ENCODE data around the gene ACP6.
"Not testable (repeated sequence)": the region's sequence is repeated elsewhere in the genome, so short reads cannot be mapped to it uniquely, and the experiment has no call there.

The ACP6 gene

GRCh38 chr1:147677681-147678080 is 7.4 kb upstream of the ACP6 start:
- H3K27ac ChIP-seq (ENCODE audit: low read length); H3K9ac ChIP-seq (ENCODE audit: low read length); H3K36me3 ChIP-seq (ENCODE audit: control insufficient read depth, low read depth, low read length); H3K4me1 ChIP-seq (ENCODE audit: control insufficient read depth, low read depth, low read length); H3K4me3 ChIP-seq (ENCODE audit: low read length); H3K27me3 ChIP-seq (ENCODE audit: control insufficient read depth, insufficient read depth, low read length): not testable (repeated sequence)
- H3K9me3 ChIP-seq (ENCODE audit: control insufficient read depth, low read depth, low read length), result peaks cover 16% of the 10 kb centered on the region

GRCh38 chr1:147676311-147677085 is 6.2 kb upstream of the ACP6 start:
- Histone ChIP-seq H3K4me1 (ENCODE audit: control insufficient read depth, low read depth, low read length) (no peaks in the 10 kb centered on the region), H3K36me3 (ENCODE audit: control insufficient read depth, low read depth, low read length) (no peaks in the 10 kb centered on the region), H3K4me3 (ENCODE audit: low read length) (no peak overlapping the region), H3K9ac (ENCODE audit: low read length) (no peak overlapping the region), H3K9me3 (ENCODE audit: control insufficient read depth, low read depth, low read length) (peaks cover 13% of the 10 kb centered on the region), H3K27me3 (ENCODE audit: control insufficient read depth, insufficient read depth, low read length) (no peaks in the 10 kb centered on the region), H3K27ac (ENCODE audit: low read length) (no peak overlapping the region)

DNA sequence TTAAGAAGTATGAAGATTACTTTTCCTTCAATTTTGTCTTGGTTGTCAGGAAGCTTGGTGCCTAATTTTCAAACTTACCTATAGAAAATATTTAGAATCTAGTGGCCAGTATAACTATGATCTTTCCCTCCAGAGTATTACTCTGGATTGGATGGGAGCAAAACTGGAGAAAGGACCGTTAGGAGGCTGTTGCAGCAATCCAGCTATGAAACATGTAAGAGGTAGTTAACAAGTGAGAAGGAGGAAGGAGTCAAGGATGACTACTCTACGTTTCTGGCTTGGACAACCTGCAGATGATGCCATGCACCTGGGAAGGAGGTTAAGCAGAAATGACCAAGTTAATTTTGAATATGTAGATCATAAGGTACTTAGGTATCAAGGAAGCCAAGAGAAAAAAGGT is 3.5 kb upstream of the ACP6 start:
- H3K4me3 ChIP-seq (ENCODE audit: low read length), result no peak overlapping the region
- H3K27me3 ChIP-seq (ENCODE audit: control insufficient read depth, insufficient read depth, low read length), result peaks cover under 1% of the 10 kb centered on the region
- no peaks in the 10 kb centered on the region for H3K36me3 ChIP-seq (ENCODE audit: control insufficient read depth, low read depth, low read length)
- peaks cover 4% of the 10 kb centered on the region for H3K4me1 ChIP-seq (ENCODE audit: control insufficient read depth, low read depth, low read length)
- H3K9ac ChIP-seq (ENCODE audit: low read length), result no peak overlapping the region
- H3K9me3 ChIP-seq (ENCODE audit: control insufficient read depth, low read depth, low read length), result peaks cover 13% of the 10 kb centered on the region
- H3K27ac ChIP-seq (ENCODE audit: low read length), result no peak overlapping the region

DNA sequence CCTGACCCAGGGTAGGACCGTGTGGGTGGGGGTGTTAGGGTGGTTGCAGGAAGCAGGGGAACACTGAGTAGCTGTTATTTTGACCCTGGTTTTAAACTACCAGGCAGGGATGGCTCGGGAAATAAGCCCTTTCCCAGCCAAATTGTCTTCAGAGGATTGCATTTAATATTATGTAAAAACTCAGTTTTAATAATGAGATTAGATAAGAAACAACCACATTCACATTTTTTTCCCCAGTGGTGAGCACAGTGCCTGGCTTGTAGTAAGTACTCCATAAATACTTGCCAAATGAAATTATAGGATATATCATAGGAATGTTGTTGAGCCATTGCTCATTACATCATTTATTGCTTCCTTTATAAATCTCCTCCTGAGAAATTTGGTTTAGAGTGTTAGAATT is 3.1 kb upstream of the ACP6 start:
- Histone ChIP-seq H3K27me3 (ENCODE audit: control insufficient read depth, insufficient read depth, low read length) (peaks cover 5% of the 10 kb centered on the region), H3K4me3 (ENCODE audit: low read length) (no peak overlapping the region), H3K36me3 (ENCODE audit: control insufficient read depth, low read depth, low read length) (no peaks in the 10 kb centered on the region), H3K27ac (ENCODE audit: low read length) (no peak overlapping the region), H3K9me3 (ENCODE audit: control insufficient read depth, low read depth, low read length) (peaks cover 9% of the 10 kb centered on the region), H3K4me1 (ENCODE audit: control insufficient read depth, low read depth, low read length) (peaks cover 8% of the 10 kb centered on the region), H3K9ac (ENCODE audit: low read length) (no peak overlapping the region)

- peak overlapping the region; percentile 82 for H3K4me3 ChIP-seq (ENCODE audit: low read length)
- H3K27me3 ChIP-seq (ENCODE audit: control insufficient read depth, insufficient read depth, low read length), result peaks cover 5% of the 10 kb centered on the region
- peaks cover 8% of the 10 kb centered on the region for H3K4me1 ChIP-seq (ENCODE audit: control insufficient read depth, low read depth, low read length)
- H3K9me3 ChIP-seq (ENCODE audit: control insufficient read depth, low read depth, low read length), result no peaks in the 10 kb centered on the region
- peak overlapping the region; percentile 67 for H3K9ac ChIP-seq (ENCODE audit: low read length)
- H3K36me3 ChIP-seq (ENCODE audit: control insufficient read depth, low read depth, low read length), result no peaks in the 10 kb centered on the region
- H3K27ac ChIP-seq (ENCODE audit: low read length), result no peak overlapping the region
These were observed 630 bp downstream of the ACP6 start for GRCh38 chr1:147669469-147670318.

DNA sequence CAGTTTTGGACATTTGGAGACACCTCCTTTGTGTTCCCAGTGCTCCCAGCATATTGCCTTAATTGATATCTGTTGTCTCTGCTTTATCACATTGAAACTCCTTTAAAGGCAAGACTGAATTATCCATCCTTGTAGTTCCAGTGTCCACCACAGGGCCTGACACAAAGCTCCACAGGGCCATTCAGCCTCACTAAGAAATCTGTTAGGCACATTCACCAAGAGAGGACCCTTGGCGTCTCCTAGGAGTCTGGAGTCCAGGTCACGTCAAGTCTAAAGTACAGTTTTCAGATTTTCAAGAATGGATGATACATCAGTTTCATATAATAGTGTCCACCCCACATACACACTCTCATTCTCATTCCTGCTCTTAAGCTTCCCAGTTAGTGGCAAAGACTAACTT is 4.8 kb downstream of the ACP6 start:
- Histone ChIP-seq H3K4me1 (ENCODE audit: control insufficient read depth, low read depth, low read length) (peaks cover 8% of the 10 kb centered on the region), H3K27ac (ENCODE audit: low read length) (no peak overlapping the region), H3K36me3 (ENCODE audit: control insufficient read depth, low read depth, low read length) (no peaks in the 10 kb centered on the region), H3K27me3 (ENCODE audit: control insufficient read depth, insufficient read depth, low read length) (peaks cover 5% of the 10 kb centered on the region), H3K9me3 (ENCODE audit: control insufficient read depth, low read depth, low read length) (no peaks in the 10 kb centered on the region), H3K9ac (ENCODE audit: low read length) (no peak overlapping the region), H3K4me3 (ENCODE audit: low read length) (no peak overlapping the region)

GRCh38 chr1:147664206-147664605 is 6.1 kb downstream of the ACP6 start:
- Histone ChIP-seq H3K27me3 (ENCODE audit: control insufficient read depth, insufficient read depth, low read length) (peaks cover 5% of the 10 kb centered on the region), H3K9ac (ENCODE audit: low read length) (no peak overlapping the region), H3K9me3 (ENCODE audit: control insufficient read depth, low read depth, low read length) (no peaks in the 10 kb centered on the region), H3K36me3 (ENCODE audit: control insufficient read depth, low read depth, low read length) (no peaks in the 10 kb centered on the region), H3K4me1 (ENCODE audit: control insufficient read depth, low read depth, low read length) (peaks cover 8% of the 10 kb centered on the region), H3K4me3 (ENCODE audit: low read length) (no peak overlapping the region), H3K27ac (ENCODE audit: low read length) (no peak overlapping the region)

GRCh38 chr1:147654511-147654910 is 15.8 kb downstream of the ACP6 start:
- Histone ChIP-seq H3K4me3 (ENCODE audit: low read length) (no peak overlapping the region), H3K27ac (ENCODE audit: low read length) (no peak overlapping the region), H3K4me1 (ENCODE audit: control insufficient read depth, low read depth, low read length) (no peaks in the 10 kb centered on the region), H3K9me3 (ENCODE audit: control insufficient read depth, low read depth, low read length) (no peaks in the 10 kb centered on the region), H3K36me3 (ENCODE audit: control insufficient read depth, low read depth, low read length) (peaks cover 34% of the 10 kb centered on the region), H3K9ac (ENCODE audit: low read length) (no peak overlapping the region), H3K27me3 (ENCODE audit: control insufficient read depth, insufficient read depth, low read length) (no peaks in the 10 kb centered on the region)

GRCh38 chr1:147652306-147652705 is 18.0 kb downstream of the ACP6 start:
- peaks cover 40% of the 10 kb centered on the region for H3K36me3 ChIP-seq (ENCODE audit: control insufficient read depth, low read depth, low read length)
- H3K27me3 ChIP-seq (ENCODE audit: control insufficient read depth, insufficient read depth, low read length), result no peaks in the 10 kb centered on the region
- H3K9me3 ChIP-seq (ENCODE audit: control insufficient read depth, low read depth, low read length), result no peaks in the 10 kb centered on the region
- no peak overlapping the region for H3K9ac ChIP-seq (ENCODE audit: low read length)
- no peak overlapping the region for H3K4me3 ChIP-seq (ENCODE audit: low read length)
- H3K27ac ChIP-seq (ENCODE audit: low read length), result no peak overlapping the region
- H3K4me1 ChIP-seq (ENCODE audit: control insufficient read depth, low read depth, low read length), result no peaks in the 10 kb centered on the region

DNA sequence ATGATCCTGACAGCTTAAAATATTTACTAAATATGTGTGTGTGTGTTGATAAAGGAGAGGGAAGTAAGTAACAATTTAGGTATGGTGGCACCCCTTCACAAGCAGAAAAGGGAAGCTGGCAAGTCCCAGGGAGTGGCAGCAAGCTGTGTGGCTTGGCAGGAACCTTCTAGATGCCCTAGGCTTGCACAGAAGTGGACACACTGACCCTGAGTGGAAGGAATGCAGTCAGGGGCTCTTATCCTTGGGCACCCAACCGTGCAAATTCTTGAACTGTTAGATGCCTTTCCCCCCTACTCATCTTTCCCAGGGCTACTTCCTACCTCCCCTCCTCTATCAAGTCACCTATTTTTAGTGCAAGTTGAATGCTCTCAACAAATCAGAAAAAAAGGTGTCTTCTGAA is 18.9 kb downstream of the ACP6 start:
- H3K9me3 ChIP-seq (ENCODE audit: control insufficient read depth, low read depth, low read length), result no peaks in the 10 kb centered on the region
- peaks cover 40% of the 10 kb centered on the region for H3K36me3 ChIP-seq (ENCODE audit: control insufficient read depth, low read depth, low read length)
- no peaks in the 10 kb centered on the region for H3K4me1 ChIP-seq (ENCODE audit: control insufficient read depth, low read depth, low read length)
- H3K4me3 ChIP-seq (ENCODE audit: low read length), result no peak overlapping the region
- H3K27me3 ChIP-seq (ENCODE audit: control insufficient read depth, insufficient read depth, low read length), result no peaks in the 10 kb centered on the region
- no peak overlapping the region for H3K9ac ChIP-seq (ENCODE audit: low read length)
- H3K27ac ChIP-seq (ENCODE audit: low read length), result no peak overlapping the region

DNA sequence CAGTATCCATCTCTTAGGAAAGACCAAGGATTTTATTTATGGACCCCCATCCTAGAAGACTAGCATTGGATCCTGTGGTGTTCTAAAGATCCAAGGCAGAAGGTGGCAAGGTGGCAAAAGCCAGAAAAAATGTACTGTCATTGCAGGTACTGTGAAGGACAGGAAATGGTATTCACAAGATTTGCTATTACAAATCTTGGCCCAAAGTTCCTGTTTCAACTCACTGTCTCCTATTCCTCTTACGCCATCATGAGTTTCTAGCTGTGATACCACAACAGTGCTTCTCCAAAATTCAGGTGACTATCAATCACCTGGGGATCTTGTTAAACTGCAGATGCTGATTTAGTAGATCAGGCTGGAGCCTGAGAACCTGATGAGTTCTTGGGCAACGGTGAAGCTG is 21.4 kb downstream of the ACP6 start:
- H3K27me3 ChIP-seq (ENCODE audit: control insufficient read depth, insufficient read depth, low read length), result no peaks in the 10 kb centered on the region
- H3K9ac ChIP-seq (ENCODE audit: low read length), result no peak overlapping the region
- no peak overlapping the region for H3K27ac ChIP-seq (ENCODE audit: low read length)
- no peaks in the 10 kb centered on the region for H3K4me1 ChIP-seq (ENCODE audit: control insufficient read depth, low read depth, low read length)
- peaks cover 36% of the 10 kb centered on the region for H3K36me3 ChIP-seq (ENCODE audit: control insufficient read depth, low read depth, low read length)
- no peak overlapping the region for H3K4me3 ChIP-seq (ENCODE audit: low read length)
- no peaks in the 10 kb centered on the region for H3K9me3 ChIP-seq (ENCODE audit: control insufficient read depth, low read depth, low read length)
